Dedifferentiated amniotic fluid mesenchymal stem cell (primary cell): ENCODE data around the gene AP2B1.
"Not testable (repeated sequence)": the region's sequence is repeated elsewhere in the genome, so short reads cannot be mapped to it uniquely, and the experiment has no call there.

ENCODE experiments used
- DNase-seq: peaks from one replicate; pipeline ENCODE4 v3.0.0-alpha.2; 2016; ENCODE audit errors: extremely low spot score

The AP2B1 gene

GRCh38 chr17:35698800-35699199, 111.7 kb downstream of the AP2B1 start:
- DNase-seq = no peak

GRCh38 chr17:35700150-35700549, 113.0 kb downstream of the AP2B1 start:
- no peak for DNase-seq

DNA sequence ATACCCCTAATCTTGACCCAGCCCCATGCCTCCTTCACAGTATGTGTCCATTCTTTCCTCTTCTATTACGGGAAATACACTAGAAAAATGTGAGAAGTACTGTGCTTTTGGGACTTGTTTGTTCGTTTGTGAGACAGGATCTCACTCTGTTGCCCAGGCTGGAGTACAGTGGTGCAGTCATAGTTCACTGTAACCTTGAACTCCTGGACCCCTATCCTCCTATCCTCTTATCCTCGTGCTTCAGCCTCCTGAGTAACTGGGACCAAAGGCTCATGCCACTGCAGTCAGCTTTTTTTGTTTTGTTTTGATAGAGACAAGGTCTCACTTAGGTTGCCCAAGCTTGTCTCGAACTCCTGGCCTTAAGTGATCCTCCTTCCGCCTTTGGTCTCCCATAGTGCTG, 114.4 kb downstream of the AP2B1 start:
- no peak for DNase-seq

DNA sequence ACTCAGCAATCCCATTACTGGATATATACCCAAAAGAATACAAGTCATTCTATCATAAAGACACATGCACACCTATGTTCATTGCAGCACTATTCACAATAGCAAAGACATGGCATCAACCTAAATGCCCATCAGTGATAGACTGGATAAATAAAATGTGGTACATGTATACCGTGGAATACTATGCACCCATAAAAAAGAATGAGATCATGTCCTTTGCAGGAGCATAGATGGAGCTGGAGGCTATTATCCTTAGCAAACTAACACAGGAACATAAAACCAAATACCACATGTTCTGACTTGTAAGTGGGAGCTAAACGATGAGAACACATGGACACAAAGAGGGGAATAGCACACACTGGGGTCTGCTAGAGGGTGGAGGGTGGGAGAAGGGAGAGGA, 116.2 kb downstream of the AP2B1 start:
- DNase-seq = not testable (repeated sequence)

DNA sequence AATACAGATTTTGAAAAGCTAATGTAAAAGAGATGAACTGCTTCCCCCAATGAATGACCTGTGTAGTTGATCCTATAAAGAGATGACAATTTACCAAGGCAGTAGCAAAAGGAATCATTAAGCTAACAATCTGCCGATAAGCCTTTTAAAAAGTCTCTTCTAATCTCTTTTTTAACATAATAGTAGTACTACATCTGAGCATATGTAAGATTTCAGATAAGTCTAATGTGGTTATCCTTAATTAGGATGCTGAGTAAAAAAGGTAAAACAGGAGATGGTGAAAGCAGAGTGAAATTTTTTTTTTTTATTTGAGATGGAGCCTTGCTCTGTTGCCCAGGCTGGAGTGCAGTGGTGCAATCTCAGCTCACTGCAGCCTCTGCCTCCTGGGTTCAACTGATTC, 118.1 kb downstream of the AP2B1 start:
- no peak for DNase-seq

DNA sequence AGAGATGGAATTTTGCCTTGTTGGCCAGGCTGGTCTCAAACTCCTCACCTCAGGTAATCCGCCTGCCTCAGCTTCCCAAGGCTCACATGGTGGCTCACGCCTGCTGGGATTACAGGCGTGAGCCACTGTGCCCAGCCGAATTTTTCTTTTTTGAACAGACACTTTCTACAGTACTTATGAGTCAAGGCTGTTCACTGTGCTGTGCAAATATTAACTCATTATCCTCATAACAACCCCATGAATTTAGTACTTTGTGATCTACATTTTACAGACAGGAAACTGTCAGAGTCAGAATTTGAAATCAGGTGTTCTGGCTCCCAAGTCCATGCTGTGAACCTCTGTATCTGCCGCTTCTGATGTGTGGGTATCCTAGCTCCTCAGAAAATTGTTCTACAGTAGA, 118.6 kb downstream of the AP2B1 start:
- no peak for DNase-seq

DNA sequence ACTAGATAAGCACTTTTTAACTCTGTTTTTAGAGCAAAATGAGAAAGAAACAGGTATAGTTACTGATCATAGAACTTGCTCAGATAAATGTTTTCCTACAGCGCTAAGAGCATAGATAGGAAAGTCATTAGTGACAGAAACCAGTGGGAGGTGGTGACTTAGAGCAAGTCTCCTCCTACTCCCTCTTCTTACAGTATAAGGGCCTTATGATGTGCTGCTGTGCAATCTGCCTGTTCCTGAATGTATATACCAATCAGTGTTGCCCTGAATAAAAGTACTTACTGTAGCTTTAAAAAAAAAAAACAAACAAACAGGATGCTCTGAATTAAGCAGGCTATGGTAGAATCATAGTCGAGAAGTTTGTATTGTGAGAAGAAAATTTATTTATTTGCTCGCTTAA, 121.0 kb downstream of the AP2B1 start:
- no peak for DNase-seq

DNA sequence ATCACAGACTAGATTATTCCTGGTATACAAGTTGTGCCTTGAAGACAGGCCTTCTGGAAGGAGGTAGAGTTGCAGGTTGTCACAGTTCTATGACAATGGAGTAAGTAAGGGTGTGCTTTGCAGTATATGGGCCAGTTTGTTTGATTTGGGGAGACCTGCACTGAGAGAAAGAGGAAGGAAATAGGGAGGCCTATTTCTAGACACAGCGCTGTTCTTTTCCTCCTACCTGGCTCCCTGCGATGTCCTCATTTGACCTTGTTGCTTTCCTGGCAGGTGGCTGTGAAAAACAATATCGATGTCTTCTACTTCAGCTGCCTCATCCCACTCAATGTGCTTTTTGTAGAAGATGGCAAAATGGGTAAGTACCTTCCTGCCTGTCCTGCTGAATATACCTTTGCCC, 121.8 kb downstream of the AP2B1 start:
- DNase-seq = no peak

- DNase-seq = peak; percentile 81
These were observed 122.8 kb downstream of the AP2B1 start for GRCh38 chr17:35709874-35710273.

GRCh38 chr17:35710950-35711349, 123.8 kb downstream of the AP2B1 start:
- no peak for DNase-seq

DNA sequence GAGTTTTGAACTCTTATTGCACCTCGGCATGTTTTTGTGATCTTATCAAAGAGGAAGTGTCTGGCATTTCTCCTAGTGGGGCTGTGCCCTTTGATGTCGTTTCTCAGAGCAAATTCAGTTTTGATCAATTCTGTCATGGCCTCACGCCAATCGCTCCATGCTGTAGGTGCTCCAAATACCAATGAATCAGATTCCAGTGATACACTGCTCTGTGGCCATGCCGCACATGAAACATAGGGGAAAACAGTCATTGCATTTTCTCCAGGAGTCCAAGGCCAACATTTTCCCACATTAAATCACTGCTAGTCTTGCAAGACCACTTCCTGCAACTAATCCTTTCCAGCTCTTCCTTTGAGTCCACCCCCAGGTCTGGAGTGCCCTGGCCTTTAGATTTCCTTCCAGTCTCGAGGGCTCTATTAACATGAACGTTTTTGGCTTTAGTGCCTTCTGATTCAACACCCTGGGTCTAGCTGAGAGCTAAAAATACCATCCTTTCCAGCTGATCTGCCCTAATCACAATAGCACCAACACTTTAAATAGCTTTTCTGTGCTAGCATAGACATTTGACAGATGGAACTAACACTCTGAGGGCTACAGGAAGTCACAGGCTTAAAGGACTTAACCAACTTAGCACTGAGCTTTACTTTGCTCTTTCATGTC, 126.1 kb downstream of the AP2B1 start:
- peak; percentile 40 for DNase-seq

GRCh38 chr17:35714988-35715387, 127.9 kb downstream of the AP2B1 start:
- DNase-seq = no peak

DNA sequence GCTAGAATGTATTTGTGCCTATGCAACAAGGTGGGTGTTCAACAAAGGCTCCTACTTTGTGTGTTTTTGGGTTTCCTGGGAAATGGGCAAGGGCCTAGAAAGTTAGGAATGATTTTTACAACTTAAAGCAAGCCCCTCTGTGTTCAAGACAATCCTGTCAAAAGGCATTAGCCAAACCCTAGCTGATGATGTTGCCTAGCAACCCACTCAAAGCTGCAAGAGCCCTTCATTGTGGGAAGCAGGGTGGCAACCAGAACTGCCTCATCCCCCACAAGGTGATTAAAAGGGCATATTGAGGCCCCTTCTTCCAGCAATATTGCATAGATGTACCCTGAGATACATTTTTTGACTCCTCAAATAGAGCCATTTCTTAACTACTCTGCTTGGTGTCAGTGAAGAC, 128.3 kb downstream of the AP2B1 start:
- DNase-seq = no peak

GRCh38 chr17:35716173-35716572, 129.1 kb downstream of the AP2B1 start:
- DNase-seq = no peak

GRCh38 chr17:35716897-35717465, 129.9 kb downstream of the AP2B1 start:
- peak; percentile 29 for DNase-seq

DNA sequence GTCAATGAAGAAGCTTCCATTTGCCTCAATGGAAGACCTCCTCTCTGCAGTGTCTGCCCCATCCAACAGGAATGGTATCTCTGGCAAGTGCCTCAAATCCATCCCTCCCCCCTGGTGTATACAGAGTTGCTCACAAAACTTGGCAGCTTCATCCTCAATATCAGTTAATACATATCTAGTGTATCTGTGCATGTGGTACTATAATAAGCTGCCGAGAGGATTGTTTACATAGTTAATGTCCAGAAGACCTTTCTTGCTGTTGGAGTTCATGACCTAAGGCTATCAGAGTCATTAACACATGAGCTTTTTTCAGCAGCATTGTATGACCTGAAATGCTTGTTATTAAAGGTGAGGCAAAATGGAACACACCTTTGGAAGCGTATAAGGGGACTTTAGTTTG, 130.4 kb downstream of the AP2B1 start:
- DNase-seq = no peak

DNA sequence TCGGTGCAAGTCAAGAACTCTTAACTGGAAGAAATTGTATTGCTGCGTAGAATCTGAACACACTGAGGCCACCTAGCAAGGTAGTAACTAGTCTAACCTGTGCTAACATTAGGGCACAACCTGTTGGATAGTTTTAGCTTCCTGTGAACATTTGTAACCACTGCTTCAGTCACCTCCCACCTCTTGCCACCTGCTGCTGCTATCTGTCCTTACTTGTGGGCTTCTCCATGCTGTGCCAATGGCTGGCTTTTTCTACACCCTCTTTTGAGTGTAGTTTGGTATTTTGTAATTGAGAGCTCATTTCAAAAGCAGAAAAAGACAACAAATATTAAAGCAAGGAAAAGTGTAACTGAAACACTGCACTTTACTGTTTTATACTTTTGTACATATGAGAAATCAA, 136.6 kb downstream of the AP2B1 start:
- DNase-seq = no peak

DNA sequence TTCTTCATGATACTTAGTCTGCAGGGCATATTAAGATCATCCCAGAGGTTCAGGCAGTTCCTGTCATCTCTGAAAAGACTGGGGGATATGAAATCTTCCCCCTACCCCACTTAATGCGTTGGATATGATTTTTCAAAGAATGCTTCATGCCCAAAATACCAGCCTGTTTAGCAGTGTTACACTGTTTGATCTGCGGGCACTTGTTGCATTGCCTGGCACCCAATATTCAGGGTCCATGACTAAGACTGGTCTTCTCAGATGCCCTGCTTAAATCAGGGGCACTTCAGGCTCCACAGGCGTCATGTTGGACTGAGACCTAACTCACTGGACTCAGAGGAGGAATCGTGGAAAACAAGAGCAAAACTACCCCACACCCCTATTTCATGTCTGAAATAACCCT, 137.9 kb downstream of the AP2B1 start:
- no peak for DNase-seq

GRCh38 chr17:35725802-35726126, 138.6 kb downstream of the AP2B1 start:
- no peak for DNase-seq

- peak; percentile 89 for DNase-seq
These were observed 139.2 kb downstream of the AP2B1 start for GRCh38 chr17:35726127-35726952.

DNA sequence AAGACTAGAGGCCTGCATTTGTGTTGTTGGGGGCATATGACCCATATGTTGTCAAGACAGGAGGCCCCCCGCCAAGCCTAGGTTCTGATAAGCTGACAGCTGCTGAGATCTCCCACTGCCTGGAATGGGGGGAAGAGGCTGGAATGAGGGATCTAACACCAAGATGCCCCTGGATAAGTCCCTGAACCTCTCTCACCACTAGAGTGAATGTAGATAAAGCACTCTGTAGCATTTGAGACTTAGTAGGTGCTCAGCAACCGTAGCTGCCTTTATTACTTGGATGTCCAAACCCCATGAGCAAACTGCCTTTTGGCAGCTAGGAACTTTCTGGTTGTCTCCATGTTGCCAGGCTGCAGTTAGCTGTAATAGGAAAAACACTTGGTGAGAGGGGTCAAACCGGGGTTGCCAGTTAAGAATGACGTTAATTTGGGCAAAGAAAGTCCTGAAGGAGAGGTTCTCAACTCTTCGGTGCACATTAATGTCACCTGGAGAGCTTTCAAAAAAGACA, 139.9 kb downstream of the AP2B1 start:
- no peak for DNase-seq

GRCh38 chr17:35727635-35728034, 140.5 kb downstream of the AP2B1 start:
- no peak for DNase-seq

- DNase-seq = no peak
These were observed 141.4 kb downstream of the AP2B1 start for GRCh38 chr17:35728551-35728950.
